Mucosa of descending colon (tissue), 3 donors: ENCODE measurements around the gene PAX7. TPM values are rescaled to one million over a fixed set of nuclear protein-coding genes. Genes with fewer than 3 reads are reported as not detected.
"Not testable (repeated sequence)": the region's sequence is repeated elsewhere in the genome, so short reads cannot be mapped to it uniquely, and the experiment has no call there.

Source experiments
- ATAC-seq: fragments of 200-7000 bp; cut with Tn5 transposase; one replicate; pipeline ENCODE4 v1.9.1; 2020; ENCODE audit warnings: mild to moderate bottlenecking, moderate library complexity
- DNase-seq, 3 donors: peaks; one replicate each; pipeline ENCODE4 v3.0.0-alpha.2; 2020
- H3K36me3 ChIP-seq: fragments of 200-600 bp; one replicate; pipeline ENCODE4 v1.8.0; 2021; ENCODE audit warnings: low read depth, mild to moderate bottlenecking
- H3K4me1 ChIP-seq: fragments of 200-600 bp; one replicate; pipeline ENCODE4 v1.8.0; 2021; ENCODE audit warnings: low read depth, mild to moderate bottlenecking
- H3K4me3 ChIP-seq: fragments of 200-600 bp; one replicate; pipeline ENCODE4 v1.8.0; 2021; ENCODE audit warnings: mild to moderate bottlenecking
- H3K9me3 ChIP-seq: fragments of 200-600 bp; one replicate; pipeline ENCODE4 v1.8.0; 2021; ENCODE audit warnings: mild to moderate bottlenecking
- CTCF ChIP-seq: fragments of 200-600 bp; IDR thresholded peaks from one replicate; pipeline ENCODE4 v1.8.0; 2022; ENCODE audit warnings: antibody characterized with exemption, mild to moderate bottlenecking
- intact Hi-C, 2 donors: fragments of 100-400 bp; cut with DNase I in 1 of 2; cut with micrococcal nuclease in 1 of 2; formaldehyde crosslinking; loops; one replicate each; pipeline versions ENCODE4 v1.11.0 to v1.11.1; 2022; cut with DNase I, micrococcal nuclease
- total RNA-seq, 3 donors: library from RNA; stranded (reverse); fragmentation: NEBNext Ultra II Directional in 2 of 3; extraction: Animal tissue kit (Norgen Biotek cat#: 25700) in 2 of 3; gene quantifications; one replicate each; pipeline versions ENCODE4 v1.2.1 to v1.2.4, GENCODE V29; 2021 to 2023
- donor health status: DM: no; HTN: no; CAD: no; lungs with moderate emphysema.
- donor health status: DM: no; HTN: no; CAD: no.
- donor health status: DM: no; HTN: yes; CAD: no.

PAX7 gene
- total RNA-seq, 3 donors from 2014 or later, result not detected

GRCh38 chr1:18687273-18687672 lies 56.6 kb downstream of the PAX7 start:
- Histone ChIP-seq H3K4me1 (no peaks in the 10 kb centered on the region), H3K9me3 (no peaks in the 10 kb centered on the region), H3K4me3 (no peak overlapping the region), H3K36me3 (no peaks in the 10 kb centered on the region)
- no peak for ATAC-seq
- no peak for DNase-seq
- intact Hi-C loops, result no loop called here
- no peak for TF ChIP-seq CTCF

GRCh38 chr1:18691648-18692047 lies 61.0 kb downstream of the PAX7 start:
- DNase-seq (no peak), ATAC-seq (no peak)
- no peak for TF ChIP-seq CTCF
- intact Hi-C loops, result no loop called here
- Histone ChIP-seq H3K4me3 (no peak overlapping the region), H3K4me1 (no peaks in the 10 kb centered on the region), H3K36me3 (no peaks in the 10 kb centered on the region), H3K9me3 (no peaks in the 10 kb centered on the region)

- TF ChIP-seq CTCF, result no peak
- Histone ChIP-seq H3K4me3 (no peak overlapping the region), H3K4me1 (no peaks in the 10 kb centered on the region), H3K36me3 (no peaks in the 10 kb centered on the region), H3K9me3 (no peaks in the 10 kb centered on the region)
- ATAC-seq (no peak), DNase-seq (no peak)
- intact Hi-C loops, result no loop called here
These were observed 62.8 kb downstream of the PAX7 start for GRCh38 chr1:18693256-18694098.

GRCh38 chr1:18694289-18694688 lies 63.6 kb downstream of the PAX7 start:
- H3K9me3 ChIP-seq, H3K36me3 ChIP-seq, H3K4me3 ChIP-seq, H3K4me1 ChIP-seq, intact Hi-C loops, ATAC-seq, DNase-seq: not testable (repeated sequence)

- Histone ChIP-seq H3K9me3 (no peaks in the 10 kb centered on the region), H3K4me3 (no peak overlapping the region), H3K4me1 (no peaks in the 10 kb centered on the region), H3K36me3 (no peaks in the 10 kb centered on the region)
- DNase-seq (no peak), ATAC-seq (no peak)
- TF ChIP-seq CTCF, result no peak
- intact Hi-C loops, result no loop called here
These were observed 66.9 kb downstream of the PAX7 start for GRCh38 chr1:18697541-18697940.

- ATAC-seq, result no peak
- H3K9me3 ChIP-seq, result no peaks in the 10 kb centered on the region
- TF ChIP-seq CTCF, result no peak
- no peaks in the 10 kb centered on the region for H3K36me3 ChIP-seq
- intact Hi-C loops, result no loop called here
- H3K4me1 ChIP-seq, result no peaks in the 10 kb centered on the region
- no peak for DNase-seq
- no peak overlapping the region for H3K4me3 ChIP-seq
These were observed 69.9 kb downstream of the PAX7 start for GRCh38 chr1:18700530-18700929.
